ENCODE results near the gene RNF14. TPM values are rescaled to one million over a fixed set of nuclear protein-coding genes. Genes with fewer than 3 reads are reported as not detected.
"Not testable (repeated sequence)": the region's sequence is repeated elsewhere in the genome, so short reads cannot be mapped to it uniquely, and the experiment has no call there.

RNF14 gene, protein sequence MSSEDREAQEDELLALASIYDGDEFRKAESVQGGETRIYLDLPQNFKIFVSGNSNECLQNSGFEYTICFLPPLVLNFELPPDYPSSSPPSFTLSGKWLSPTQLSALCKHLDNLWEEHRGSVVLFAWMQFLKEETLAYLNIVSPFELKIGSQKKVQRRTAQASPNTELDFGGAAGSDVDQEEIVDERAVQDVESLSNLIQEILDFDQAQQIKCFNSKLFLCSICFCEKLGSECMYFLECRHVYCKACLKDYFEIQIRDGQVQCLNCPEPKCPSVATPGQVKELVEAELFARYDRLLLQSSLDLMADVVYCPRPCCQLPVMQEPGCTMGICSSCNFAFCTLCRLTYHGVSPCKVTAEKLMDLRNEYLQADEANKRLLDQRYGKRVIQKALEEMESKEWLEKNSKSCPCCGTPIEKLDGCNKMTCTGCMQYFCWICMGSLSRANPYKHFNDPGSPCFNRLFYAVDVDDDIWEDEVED
- total RNA-seq, result 30.3 TPM

DNA sequence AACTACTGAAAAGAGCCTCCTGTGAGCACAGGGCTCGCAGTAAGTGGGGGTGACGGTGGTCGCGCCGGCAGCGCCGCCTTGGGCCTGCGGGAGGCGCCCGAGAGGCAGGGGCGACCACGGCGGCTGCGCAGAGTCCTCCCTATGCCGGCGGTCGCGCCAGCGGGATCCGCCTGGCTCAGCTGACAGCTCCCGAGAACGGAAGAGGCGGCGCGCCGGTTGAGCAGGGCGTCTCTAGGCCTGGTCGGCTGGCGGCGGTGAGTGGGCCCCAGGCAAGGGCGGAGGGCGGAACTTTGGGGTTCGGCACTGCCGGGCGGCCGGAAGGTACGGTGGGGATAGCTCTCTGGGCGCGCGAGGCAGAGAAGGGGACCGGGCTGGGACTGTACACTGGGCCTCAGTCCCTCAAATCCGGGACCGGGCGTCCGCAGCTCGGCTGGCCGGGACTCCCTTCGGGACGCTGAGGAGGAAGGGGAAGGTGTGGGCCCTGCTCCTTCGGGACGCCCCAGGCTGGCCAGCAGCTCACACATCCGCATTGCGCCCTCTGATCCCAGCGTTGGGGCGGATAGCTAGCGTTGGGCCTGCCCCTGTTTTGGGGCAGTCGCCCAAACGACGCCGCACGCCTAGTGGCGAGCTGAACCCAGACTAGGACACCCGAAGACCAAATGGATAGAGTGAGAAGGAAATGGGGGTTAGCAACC lies at the start of gene RNF14:
TSS of gene RNF14 (plus strand) at position 192 of the 695 bp plus-strand sequence. CDS start 4,484 bp downstream, outside the sequence.
- peak; percentile 98 for ATAC-seq

GRCh38 chr5:141919218-141920119 lies 49.4 kb upstream of the RNF14 start:
- ATAC-seq, result no peak

GRCh38 chr5:141920771-141921170 lies 48.1 kb upstream of the RNF14 start:
- ATAC-seq, result no peak

DNA sequence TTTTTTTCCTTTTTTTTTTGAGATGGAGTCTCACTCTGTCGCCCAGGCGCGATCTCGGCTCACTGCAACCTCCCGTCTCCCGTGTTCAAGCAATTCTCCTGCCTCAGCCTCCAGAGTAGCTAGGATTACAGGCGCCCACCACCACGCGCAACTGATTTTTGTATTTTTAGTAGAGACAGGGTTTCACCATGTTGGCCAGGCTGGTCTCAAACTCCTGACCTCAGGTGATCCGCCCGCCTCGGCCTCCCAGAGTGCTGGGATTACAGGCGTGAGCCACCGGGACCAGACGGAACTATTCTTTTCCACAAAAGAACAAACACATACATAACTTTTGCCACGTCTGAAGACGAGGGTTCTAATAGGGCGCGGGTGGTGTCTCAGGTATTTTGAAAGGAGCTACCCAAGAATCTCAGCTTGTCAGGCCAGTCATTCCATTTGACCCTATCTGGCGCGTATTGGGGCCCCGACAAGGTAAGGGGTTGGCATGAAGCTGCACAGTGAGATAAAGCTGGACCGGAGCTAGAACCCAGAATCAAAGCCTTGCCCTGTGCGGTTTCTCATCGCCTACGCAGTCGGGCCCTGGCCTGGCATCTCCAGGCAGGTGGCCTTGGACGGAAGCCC lies 46.0 kb upstream of the RNF14 start:
- not testable (repeated sequence) for ATAC-seq

DNA sequence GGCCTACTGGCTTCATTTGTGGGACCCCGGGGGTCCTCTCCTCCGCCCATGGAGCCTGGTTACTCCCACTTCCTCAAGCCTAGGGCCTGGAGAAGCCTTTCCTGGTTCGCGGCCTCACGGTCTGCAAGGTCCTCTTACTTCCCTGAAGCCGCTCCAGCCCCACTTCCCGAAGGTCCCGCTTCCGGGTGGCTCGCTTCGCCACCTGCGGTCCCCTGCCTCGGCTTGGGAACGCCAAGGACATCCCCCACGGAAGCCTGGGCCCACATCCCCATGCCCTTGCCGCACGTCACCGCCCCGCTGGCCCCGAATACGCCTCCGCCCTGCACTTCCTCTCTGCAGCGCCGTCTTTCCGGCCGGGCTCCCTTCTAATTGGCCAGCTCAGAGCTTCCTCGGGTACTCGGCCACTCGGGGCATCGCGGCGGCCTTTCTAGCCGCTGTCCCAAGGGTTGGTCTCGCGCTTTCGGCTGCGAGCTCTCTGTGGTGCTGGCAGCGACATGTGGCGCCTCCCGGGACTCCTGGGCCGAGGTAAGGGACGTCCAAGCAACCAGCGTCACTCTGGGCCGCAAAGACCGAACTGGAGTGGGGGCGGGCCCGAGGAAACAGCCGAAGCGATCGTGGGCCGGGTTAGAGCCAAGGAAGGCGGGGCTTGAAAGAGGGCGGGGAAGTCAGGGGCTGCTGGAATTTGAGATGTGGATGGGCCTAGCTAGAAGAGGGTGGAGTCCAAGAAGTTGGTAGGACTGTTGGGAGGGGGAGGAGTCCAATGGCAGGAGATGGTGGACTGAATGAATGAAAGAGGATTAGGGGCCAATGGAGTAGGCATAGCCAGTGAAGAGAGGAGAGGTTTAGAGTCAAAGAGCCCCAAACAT lies 45.2 kb upstream of the RNF14 start, which contains the start of gene DELE1:
TSS of gene DELE1 (plus strand) at position 424 of the 866 bp plus-strand sequence. CDS start at position 495, 71 bp downstream.
- peak; percentile 98 for ATAC-seq

DNA sequence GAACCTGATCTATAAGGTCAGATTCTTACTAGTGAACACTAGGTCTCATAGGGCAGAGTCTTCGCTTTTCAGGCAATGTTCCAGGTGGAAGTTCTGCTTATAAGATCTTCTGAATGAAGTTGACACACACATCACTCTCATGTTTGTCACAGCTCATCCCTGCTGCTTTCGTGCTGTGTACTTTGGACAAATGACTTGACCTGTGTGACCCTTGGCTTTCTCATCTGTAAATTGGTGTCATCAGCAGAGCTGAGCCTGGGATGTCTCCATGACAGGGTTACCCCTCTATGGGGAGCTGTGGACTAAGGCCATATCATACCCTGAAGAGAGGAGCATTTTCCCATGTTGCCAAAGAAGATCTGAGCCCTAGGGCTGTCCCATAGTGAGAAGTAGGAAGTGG lies 42.5 kb upstream of the RNF14 start:
- ATAC-seq, result no peak

- ATAC-seq, result no peak
Observed at GRCh38 chr5:141928051-141928450, 40.9 kb upstream of the RNF14 start.

DNA sequence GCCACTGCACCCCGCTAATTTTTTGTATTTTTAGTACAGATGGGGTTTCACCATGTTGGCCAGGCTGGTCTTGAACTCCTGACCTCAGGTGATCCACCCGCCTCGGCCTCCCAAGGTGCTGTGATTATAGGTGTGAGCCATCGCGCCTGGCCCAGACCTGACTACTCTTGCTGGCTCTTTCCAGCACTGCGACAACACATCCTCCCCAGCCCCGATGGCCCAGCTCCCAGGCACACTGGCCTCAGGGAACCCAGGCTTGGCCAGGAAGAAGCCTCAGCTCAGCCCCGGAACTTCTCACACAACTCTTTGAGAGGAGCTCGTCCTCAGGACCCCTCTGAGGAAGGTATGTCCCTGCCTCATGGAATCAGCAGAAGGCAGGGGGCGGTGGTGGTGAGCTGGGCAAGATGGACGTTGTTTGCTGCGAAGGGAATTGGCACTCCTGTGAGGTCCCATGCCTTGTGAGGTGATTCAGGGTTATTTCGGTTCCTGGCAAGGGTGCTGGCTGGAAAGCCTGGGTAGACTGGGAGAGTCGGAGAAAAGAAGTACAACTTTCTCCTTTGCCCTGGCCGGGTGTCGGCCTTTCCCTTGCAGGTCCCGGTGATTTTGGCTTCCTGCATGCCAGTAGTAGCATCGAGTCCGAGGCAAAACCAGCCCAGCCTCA lies 39.4 kb upstream of the RNF14 start:
- ATAC-seq, result no peak

DNA sequence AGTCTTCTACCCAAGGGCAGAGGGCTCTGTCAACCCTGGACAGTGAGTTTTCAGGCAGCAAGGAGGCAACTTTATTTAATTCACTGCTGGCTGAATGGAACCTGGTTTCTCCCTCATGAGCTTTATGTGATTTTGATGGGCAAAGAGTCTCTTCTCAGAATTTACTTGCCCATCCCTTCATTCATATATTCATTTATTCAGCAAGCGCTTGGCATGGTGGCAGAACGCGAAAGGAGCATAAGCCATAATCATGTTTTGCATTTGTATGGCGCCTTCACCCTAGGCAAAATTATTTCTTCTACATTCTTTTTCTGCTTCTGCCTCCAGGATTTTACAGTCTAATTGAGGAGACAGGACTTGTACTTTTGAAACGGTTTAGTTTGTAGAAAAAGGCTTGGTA lies 37.2 kb upstream of the RNF14 start:
- no peak for ATAC-seq

DNA sequence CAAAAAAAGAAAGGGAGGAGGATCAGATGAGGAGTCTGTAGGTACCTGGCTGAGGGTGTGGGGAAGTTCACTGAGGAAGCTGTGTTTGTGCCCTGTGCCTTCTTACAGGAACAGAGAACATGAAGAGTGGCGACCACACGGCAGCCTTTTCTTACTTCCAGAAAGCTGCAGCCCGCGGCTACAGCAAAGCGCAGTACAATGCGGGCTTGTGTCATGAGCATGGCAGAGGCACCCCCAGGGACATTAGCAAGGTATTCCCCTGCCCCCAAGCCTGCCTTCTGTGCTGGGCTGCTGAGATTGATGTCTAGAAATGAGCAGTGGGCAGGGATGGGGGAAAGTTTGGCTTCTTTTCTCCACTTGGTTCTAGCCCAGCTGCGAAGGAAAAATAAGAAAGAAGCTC lies 35.8 kb upstream of the RNF14 start:
- no peak for ATAC-seq

DNA sequence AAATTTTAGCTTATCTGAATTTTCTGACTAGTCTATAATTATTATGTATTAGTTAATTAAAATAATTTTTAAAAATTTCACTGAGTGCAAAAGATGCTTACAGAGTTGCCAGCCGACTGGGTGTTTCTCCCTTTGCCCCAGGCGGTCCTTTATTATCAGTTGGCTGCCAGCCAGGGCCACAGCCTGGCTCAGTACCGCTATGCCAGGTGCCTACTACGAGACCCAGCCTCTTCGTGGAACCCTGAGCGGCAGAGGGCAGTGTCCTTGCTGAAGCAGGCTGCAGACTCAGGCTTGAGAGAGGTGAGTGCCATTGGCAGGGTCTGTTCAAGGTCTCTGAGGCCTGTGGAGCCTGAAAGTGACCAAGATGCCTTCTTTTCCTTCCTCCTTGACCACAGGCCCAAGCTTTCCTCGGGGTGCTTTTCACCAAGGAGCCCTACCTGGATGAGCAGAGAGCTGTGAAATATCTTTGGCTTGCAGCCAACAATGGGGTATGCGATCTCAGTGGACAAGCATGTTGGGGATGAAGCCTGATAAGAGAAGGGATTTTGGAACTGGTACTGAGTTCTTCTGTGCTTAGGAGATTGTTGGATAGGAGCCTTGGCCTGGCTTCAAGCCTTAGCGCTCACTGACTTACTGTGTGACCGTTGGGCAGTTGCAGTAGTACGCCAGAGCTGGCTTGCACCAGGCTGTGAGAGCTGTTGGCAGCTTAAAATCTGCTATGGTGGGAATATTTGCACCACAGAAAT lies 34.6 kb upstream of the RNF14 start:
- ATAC-seq, result no peak

GRCh38 chr5:141935538-141935937 lies 33.4 kb upstream of the RNF14 start:
- peak; percentile 95 for ATAC-seq

- ATAC-seq, result no peak
Observed at GRCh38 chr5:141940695-141941271, 28.1 kb upstream of the RNF14 start.

DNA sequence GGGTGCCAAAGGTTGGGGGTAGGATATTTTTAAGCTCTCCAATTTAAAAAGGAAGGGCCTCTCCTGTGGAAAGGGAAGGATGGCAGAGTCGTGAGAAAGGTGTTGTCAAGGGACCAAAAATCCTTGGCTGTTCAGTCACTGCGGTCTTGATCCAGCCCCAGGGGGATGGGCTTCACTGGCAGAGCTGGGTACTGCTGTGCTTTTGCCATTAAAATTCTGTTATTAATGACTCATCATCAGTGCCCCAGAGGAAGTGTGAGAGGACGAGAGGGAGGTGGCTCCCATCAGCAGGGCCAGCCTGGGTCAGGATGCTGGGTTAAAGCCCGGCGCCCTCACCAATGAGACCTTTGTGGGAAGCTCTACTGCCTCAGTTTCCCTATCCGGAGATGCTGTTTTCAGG lies 27.6 kb upstream of the RNF14 start:
- ATAC-seq, result no peak

DNA sequence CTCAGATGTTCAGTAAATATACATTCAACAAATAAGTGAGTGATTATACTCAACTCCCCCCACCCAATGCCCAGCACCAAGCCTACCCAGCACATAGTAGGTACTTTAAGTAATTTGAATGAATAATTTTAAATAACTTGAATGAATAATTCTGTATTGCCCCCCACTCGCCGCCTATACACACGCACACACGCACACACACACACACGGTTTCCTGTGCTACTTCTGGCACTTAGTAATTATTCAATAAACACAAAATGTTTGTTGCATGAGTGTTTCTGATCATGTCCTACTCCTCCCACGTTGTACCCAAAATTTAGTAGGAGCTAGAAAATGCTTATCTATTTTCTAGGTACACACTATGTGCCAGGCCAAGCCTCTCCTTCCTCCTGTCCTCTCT lies 27.1 kb upstream of the RNF14 start:
- ATAC-seq, result no peak

DNA sequence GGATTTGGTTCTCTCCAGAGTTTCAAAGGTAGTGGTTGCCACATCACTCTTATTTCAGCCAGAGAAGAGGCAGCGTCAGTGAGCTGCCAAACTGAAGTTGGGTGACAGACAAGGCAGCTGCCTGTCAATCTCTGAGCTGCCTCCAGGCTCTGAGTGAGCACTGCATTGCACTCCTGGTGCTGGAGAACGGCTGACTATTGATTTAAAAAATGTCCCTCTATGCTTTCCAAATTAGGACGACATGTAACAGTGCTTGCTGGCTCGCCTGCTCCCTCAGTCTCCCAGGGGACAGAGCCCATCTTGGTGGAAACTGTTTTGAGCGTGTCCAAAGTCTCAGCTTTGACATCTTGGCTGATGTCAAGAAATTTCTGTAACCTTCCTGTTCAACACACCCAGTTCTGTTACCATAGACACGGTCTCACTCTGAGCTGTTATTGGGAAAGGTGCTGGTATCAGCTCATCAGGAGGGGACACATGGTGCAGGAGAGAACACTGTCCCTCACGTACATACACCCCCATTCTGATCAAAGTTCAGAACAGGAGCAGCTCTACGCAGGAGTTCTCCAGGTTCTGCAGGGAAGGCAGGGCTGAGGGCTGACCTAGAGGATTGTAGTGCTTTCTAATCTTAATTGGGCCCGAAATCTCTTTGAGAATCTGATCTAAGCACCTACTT lies 26.6 kb upstream of the RNF14 start:
- ATAC-seq, result no peak

GRCh38 chr5:141944076-141944475 lies 24.8 kb upstream of the RNF14 start:
- no peak for ATAC-seq

DNA sequence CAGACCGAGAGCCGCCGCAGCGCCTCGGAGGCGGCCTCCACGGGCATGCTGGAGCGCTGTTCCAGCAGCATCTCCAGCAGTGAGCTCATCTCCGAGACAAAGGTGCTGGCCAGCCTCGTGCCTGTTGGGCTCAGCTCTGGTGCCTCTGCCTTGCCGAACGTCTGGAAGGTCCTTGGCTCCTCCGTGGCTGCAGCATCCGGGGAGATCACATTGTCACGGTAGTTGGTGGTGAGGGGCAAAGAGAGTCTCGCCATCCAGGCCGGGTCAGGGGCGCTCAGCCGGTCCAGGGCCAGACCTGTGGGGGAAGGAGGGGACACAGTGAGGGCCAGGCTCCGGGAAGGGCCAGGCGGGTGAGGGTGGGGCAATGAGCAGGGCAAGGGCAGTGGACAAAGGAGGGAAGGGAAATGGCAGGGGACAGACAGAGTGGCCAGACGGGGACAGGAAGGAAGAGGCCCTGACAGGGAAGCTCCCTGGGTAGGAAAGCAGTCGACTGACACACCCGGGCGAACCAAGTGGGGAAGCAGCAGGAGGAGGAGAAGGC lies 23.3 kb upstream of the RNF14 start:
- peak; percentile 42 for ATAC-seq

GRCh38 chr5:141947316-141947715 lies 21.6 kb upstream of the RNF14 start:
- ATAC-seq, result no peak

Data from esophagus mucosa (tissue), 1 donor.